IPS-15b (cell line): ENCODE results near the gene NELL2.

ENCODE experiments used
- H3K27me3 ChIP-seq: one replicate; pipeline ENCODE4 v1.6.1; 2013; ENCODE audit warnings: low read length; ENCODE audit not compliant: control insufficient read depth, insufficient read depth
- H3K36me3 ChIP-seq: one replicate; pipeline ENCODE4 v1.6.1; 2013; ENCODE audit warnings: low read length; ENCODE audit not compliant: control insufficient read depth, insufficient read depth
- H3K4me1 ChIP-seq: one replicate; pipeline ENCODE4 v1.6.1; 2013; ENCODE audit warnings: mild to moderate bottlenecking, low read length; ENCODE audit not compliant: control insufficient read depth, insufficient read depth
- H3K4me3 ChIP-seq: one replicate; pipeline ENCODE4 v1.5.1; 2013; ENCODE audit warnings: low read depth, low read length
- H3K9ac ChIP-seq: one replicate; pipeline ENCODE4 v1.6.1; 2013; ENCODE audit warnings: low read depth, mild to moderate bottlenecking, low read length
- H3K9me3 ChIP-seq: one replicate; pipeline ENCODE4 v1.6.1; 2013; ENCODE audit warnings: mild to moderate bottlenecking, low read length; ENCODE audit not compliant: control insufficient read depth, insufficient read depth

The NELL2 gene

DNA sequence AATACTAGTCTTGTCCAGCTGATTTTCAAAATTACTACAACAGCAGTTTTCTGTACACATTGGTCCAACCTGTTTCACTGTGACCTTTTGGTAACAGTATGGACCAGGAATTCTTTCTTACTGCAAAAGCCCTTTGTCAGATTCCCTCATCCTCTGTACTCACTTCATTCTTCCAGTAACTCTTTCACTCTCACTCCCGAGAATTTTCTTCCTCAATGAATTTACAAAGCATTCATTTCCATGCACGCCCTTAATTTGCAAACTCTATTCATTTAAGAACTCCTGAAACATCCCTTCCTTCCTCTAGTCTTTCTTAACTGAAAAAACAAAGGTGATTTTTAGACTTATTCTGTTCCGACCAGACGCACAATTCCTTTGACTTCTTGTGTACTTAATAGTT is 238.2 kb downstream of the NELL2 start:
- Histone ChIP-seq H3K4me1 (no peaks in the 10 kb centered on the region), H3K27me3 (no peaks in the 10 kb centered on the region), H3K4me3 (no peak overlapping the region), H3K36me3 (no peaks in the 10 kb centered on the region), H3K9ac (no peak overlapping the region), H3K9me3 (no peaks in the 10 kb centered on the region)

- Histone ChIP-seq H3K4me3 (no peak overlapping the region), H3K9ac (no peak overlapping the region), H3K36me3 (no peaks in the 10 kb centered on the region), H3K4me1 (no peaks in the 10 kb centered on the region), H3K9me3 (no peaks in the 10 kb centered on the region), H3K27me3 (no peaks in the 10 kb centered on the region)
Observed at GRCh38 chr12:44628180-44628579, 247.9 kb downstream of the NELL2 start.

DNA sequence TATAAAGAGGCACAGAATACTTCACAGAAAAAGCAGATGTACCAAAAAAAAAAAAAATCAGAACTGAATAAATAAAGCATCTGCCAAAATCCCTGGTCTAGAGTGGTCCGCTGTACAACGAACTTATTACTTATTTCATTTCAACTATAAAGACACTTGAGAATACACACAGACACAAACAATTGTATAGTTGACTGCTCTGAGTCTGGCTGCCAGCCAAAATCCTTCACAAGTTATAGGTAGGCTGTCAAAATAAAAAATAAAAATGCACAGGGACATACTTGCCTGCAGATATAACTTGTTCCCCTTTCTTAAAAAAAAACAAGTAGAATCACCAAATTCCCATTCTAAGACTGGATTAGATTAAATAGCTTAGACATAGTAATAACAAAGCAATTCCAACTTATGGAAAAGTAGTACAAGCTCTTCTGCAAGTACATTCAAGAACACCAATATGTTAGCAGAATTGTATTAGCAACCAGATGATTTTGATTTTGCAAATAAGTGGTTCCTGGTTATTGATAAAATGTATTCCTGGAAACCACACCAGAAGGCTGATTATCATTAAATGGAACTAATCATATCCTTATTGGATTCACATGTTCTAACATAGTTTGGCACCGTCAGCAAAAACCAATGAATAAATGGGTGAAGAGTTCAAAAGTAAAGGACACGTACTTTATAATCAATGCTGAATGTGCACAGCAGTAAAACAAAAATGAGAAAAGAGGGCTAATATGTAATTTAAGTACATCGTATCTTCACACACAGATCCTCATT is 248.5 kb downstream of the NELL2 start:
- Histone ChIP-seq H3K9me3 (no peaks in the 10 kb centered on the region), H3K27me3 (no peaks in the 10 kb centered on the region), H3K4me3 (no peak overlapping the region), H3K4me1 (no peaks in the 10 kb centered on the region), H3K9ac (no peak overlapping the region), H3K36me3 (no peaks in the 10 kb centered on the region)

GRCh38 chr12:44626883-44627282 is 249.2 kb downstream of the NELL2 start:
- H3K36me3 ChIP-seq = no peaks in the 10 kb centered on the region
- no peaks in the 10 kb centered on the region for H3K9me3 ChIP-seq
- H3K27me3 ChIP-seq = no peaks in the 10 kb centered on the region
- no peak overlapping the region for H3K9ac ChIP-seq
- no peak overlapping the region for H3K4me3 ChIP-seq
- no peaks in the 10 kb centered on the region for H3K4me1 ChIP-seq

DNA sequence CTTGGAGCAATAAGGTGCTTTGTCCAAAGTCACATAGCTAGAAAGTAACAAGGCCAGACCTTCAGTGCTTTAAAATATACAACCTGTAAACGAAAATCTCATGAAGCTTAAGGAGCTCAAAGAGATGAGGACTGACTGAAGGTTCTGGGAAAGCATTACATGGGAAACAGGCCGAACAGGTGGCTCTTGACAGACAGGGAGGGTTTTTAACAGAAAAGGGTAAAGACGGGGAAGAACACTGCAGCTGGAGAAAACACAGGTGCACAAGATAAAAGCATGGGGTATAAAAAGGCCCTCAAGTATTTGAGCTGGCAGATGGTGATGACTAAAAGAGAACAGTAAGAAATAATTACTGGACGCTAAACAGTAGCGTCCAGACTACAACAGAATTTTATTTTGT is 257.2 kb downstream of the NELL2 start:
- Histone ChIP-seq H3K4me1 (no peaks in the 10 kb centered on the region), H3K4me3 (no peak overlapping the region), H3K9me3 (no peaks in the 10 kb centered on the region), H3K27me3 (no peaks in the 10 kb centered on the region), H3K9ac (no peak overlapping the region), H3K36me3 (no peaks in the 10 kb centered on the region)

- Histone ChIP-seq H3K9me3 (no peaks in the 10 kb centered on the region), H3K4me3 (no peak overlapping the region), H3K4me1 (no peaks in the 10 kb centered on the region), H3K9ac (no peak overlapping the region), H3K27me3 (no peaks in the 10 kb centered on the region), H3K36me3 (no peaks in the 10 kb centered on the region)
Observed at GRCh38 chr12:44616402-44616801, 259.7 kb downstream of the NELL2 start.

DNA sequence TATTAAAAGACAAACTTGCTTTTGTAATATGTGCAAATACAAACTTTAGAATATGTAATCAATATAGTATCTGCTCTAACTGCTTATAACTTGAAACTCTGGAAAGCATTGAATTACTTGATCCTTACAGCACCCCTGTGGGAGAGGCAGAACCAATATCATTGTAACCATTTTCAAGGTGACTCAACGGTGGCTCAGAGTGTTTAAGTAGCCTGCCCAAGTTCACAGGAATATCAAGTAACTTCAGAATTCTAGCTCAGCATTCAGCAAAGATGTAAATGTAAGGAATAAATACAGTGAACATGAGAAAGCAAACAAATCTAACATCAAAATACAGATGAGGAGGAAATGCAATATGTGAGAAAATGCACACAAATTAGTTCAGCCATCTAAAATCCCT is 264.6 kb downstream of the NELL2 start:
- Histone ChIP-seq H3K36me3 (no peaks in the 10 kb centered on the region), H3K9me3 (no peaks in the 10 kb centered on the region), H3K9ac (no peak overlapping the region), H3K4me1 (no peaks in the 10 kb centered on the region), H3K27me3 (no peaks in the 10 kb centered on the region), H3K4me3 (no peak overlapping the region)

- Histone ChIP-seq H3K9me3 (no peaks in the 10 kb centered on the region), H3K4me1 (no peaks in the 10 kb centered on the region), H3K4me3 (no peak overlapping the region), H3K27me3 (no peaks in the 10 kb centered on the region), H3K36me3 (no peaks in the 10 kb centered on the region), H3K9ac (no peak overlapping the region)
Observed at GRCh38 chr12:44603701-44604100, 272.4 kb downstream of the NELL2 start.

DNA sequence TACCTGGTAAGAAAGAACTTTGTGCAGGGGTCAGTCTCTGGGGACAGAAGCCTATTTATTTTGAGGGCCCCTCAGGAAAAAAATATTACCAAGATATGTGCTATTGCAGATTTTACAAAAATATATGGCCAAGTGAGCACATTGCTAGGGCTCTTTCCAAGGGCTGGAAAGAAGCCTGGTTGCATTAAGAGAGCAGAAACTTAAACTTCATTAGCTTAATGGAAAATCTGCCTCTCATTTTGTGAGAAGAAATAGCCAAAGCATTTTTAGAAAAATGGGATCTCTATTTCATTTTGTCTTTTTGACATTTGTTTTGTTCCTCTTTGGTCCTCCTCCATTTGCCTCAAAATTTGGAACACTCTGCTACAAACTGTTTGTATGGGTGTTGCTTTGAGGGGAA is 283.5 kb downstream of the NELL2 start:
- Histone ChIP-seq H3K4me1 (no peaks in the 10 kb centered on the region), H3K4me3 (no peak overlapping the region), H3K36me3 (no peaks in the 10 kb centered on the region), H3K9me3 (no peaks in the 10 kb centered on the region), H3K9ac (no peak overlapping the region), H3K27me3 (no peaks in the 10 kb centered on the region)

DNA sequence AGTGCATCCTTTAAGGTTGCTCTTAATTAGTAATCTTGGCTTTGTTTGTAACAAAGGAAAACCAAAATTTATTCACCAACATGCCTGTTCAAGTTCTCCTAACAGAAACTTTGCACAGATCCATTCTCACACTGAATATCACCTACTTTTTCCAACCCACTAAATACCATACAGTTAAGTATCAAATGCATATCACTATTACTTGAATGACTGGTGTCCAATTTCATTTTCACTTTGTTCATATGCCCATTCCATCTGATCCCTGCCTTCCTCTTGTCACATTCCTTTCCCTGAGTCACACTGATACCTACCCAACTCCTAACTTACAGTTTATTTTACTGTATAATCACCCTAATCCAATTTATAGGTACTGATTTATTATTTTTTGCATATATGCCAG is 286.4 kb downstream of the NELL2 start:
- Histone ChIP-seq H3K9ac (no peak overlapping the region), H3K36me3 (no peaks in the 10 kb centered on the region), H3K27me3 (no peaks in the 10 kb centered on the region), H3K9me3 (no peaks in the 10 kb centered on the region), H3K4me3 (no peak overlapping the region), H3K4me1 (no peaks in the 10 kb centered on the region)

DNA sequence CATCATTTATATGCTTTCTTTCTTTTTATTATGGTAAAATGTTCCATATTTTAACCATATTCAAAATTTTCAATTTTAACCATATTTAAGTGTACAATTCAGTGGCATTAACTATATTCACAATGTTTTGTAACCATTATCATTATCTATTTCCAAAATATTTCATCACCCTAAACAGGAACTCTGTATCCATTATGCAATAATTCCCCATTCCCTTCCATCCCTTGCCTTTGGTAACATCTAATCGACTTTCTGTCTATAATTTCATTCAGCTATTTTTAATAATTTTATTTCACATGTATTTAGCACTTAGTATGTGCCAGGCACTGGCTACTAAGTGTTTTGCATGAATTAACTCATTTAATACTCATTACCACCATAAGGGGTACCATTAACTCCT is 287.5 kb downstream of the NELL2 start:
- Histone ChIP-seq H3K27me3 (no peaks in the 10 kb centered on the region), H3K9ac (no peak overlapping the region), H3K4me1 (peaks cover 5% of the 10 kb centered on the region), H3K36me3 (no peaks in the 10 kb centered on the region), H3K9me3 (no peaks in the 10 kb centered on the region), H3K4me3 (no peak overlapping the region)

- Histone ChIP-seq H3K36me3 (no peaks in the 10 kb centered on the region), H3K9ac (no peak overlapping the region), H3K4me3 (no peak overlapping the region), H3K9me3 (no peaks in the 10 kb centered on the region), H3K4me1 (peaks cover 17% of the 10 kb centered on the region), H3K27me3 (no peaks in the 10 kb centered on the region)
Observed at GRCh38 chr12:44584625-44585024, 291.5 kb downstream of the NELL2 start.
